Mesenchymal stem cell (in vitro differentiated cells and primary cell): ENCODE results near the gene PSTPIP1.

ENCODE experiments used
- DNase-seq: peaks from one replicate; pipeline ENCODE4 v3.0.0-alpha.2; 2013
- H2AFZ ChIP-seq: one replicate; pipeline ENCODE4 v1.6.1; 2013; ENCODE audit warnings: low read depth, mild to moderate bottlenecking, control low read depth, inconsistent platforms, low read length, moderate library complexity
- H2AK5ac ChIP-seq: 2 replicates; pipeline ENCODE4 v1.6.1; 2013; ENCODE audit warnings: low read length, moderate library complexity, mild to moderate bottlenecking, inconsistent platforms; ENCODE audit not compliant: severe bottlenecking
- H2BK120ac ChIP-seq: one replicate; pipeline ENCODE4 v1.6.1; 2013; ENCODE audit warnings: low read depth, mild to moderate bottlenecking, inconsistent platforms, low read length, moderate library complexity
- H2BK12ac ChIP-seq, 2 experiments: one replicate each; pipeline ENCODE4 v1.6.1; 2013; ENCODE audit warnings: inconsistent platforms in 2 of 2, low read length in 2 of 2, mild to moderate bottlenecking in 2 of 2, moderate library complexity in 2 of 2, control low read depth in 1 of 2
- H2BK15ac ChIP-seq: one replicate; pipeline ENCODE4 v1.6.1; 2013; ENCODE audit warnings: mild to moderate bottlenecking, low read depth, inconsistent platforms; ENCODE audit not compliant: poor library complexity, severe bottlenecking
- H2BK5ac ChIP-seq: 2 replicates; pipeline ENCODE4 v1.6.1; 2013; ENCODE audit warnings: low read depth, mild to moderate bottlenecking, low read length, control low read depth, inconsistent platforms; ENCODE audit not compliant: poor library complexity, severe bottlenecking
- H3K14ac ChIP-seq, 2 experiments: one replicate each; pipeline ENCODE4 v1.6.1; 2013; ENCODE audit warnings: inconsistent platforms in 2 of 2, low read length in 2 of 2, control low read depth in 1 of 2, mild to moderate bottlenecking in 1 of 2, moderate library complexity in 1 of 2
- H3K18ac ChIP-seq, 2 experiments: one replicate each; pipeline ENCODE4 v1.6.1; 2013; ENCODE audit warnings: inconsistent platforms in 2 of 2, low read length in 2 of 2, control low read depth in 1 of 2, low read depth in 1 of 2, mild to moderate bottlenecking in 1 of 2
- H3K23ac ChIP-seq, 2 experiments: one replicate each; pipeline ENCODE4 v1.6.1; 2013; ENCODE audit warnings: inconsistent platforms in 2 of 2, low read length in 2 of 2, mild to moderate bottlenecking in 2 of 2, moderate library complexity in 2 of 2, control low read depth in 1 of 2
- H3K27ac ChIP-seq: 2 replicates; pipeline ENCODE4 v1.5.1; 2013; ENCODE audit warnings: mild to moderate bottlenecking, moderate library complexity, low read length, control low read depth, inconsistent platforms; ENCODE audit not compliant: poor library complexity, severe bottlenecking
- H3K27me3 ChIP-seq, 2 experiments: 2 replicates each; pipeline versions ENCODE4 v1.6.1 to v1.7.0; 2013; ENCODE audit warnings: low read length in 2 of 2, mild to moderate bottlenecking in 2 of 2, moderate library complexity in 2 of 2, control low read depth in 1 of 2, inconsistent platforms in 1 of 2; ENCODE audit not compliant: control insufficient read depth in 1 of 2, insufficient read depth in 1 of 2
- H3K36me3 ChIP-seq, 2 experiments: 2 replicates each; pipeline versions ENCODE4 v1.6.1 to v1.7.0; 2013; ENCODE audit warnings: low read length in 2 of 2, control low read depth in 1 of 2, inconsistent platforms in 1 of 2, low read depth in 1 of 2, mild to moderate bottlenecking in 1 of 2; ENCODE audit not compliant: insufficient read depth in 2 of 2, control insufficient read depth in 1 of 2
- H3K4ac ChIP-seq, 2 experiments: one replicate each; pipeline ENCODE4 v1.6.1; 2013; ENCODE audit warnings: inconsistent platforms in 2 of 2, low read length in 2 of 2, mild to moderate bottlenecking in 2 of 2, moderate library complexity in 2 of 2, control low read depth in 1 of 2, low read depth in 1 of 2
- H3K4me1 ChIP-seq: 2 replicates; pipeline ENCODE4 v1.6.1; 2013; ENCODE audit warnings: low read depth, low read length, control low read depth; ENCODE audit not compliant: control insufficient read depth, insufficient read depth
- H3K4me2 ChIP-seq: 2 replicates; pipeline ENCODE4 v1.6.1; 2013; ENCODE audit warnings: low read length, mild to moderate bottlenecking, inconsistent platforms; ENCODE audit not compliant: poor library complexity, severe bottlenecking
- H3K4me3 ChIP-seq, 2 experiments: 2 replicates each; pipeline versions ENCODE4 v1.5.1 to v1.7.0; 2013; ENCODE audit warnings: low read length in 2 of 2, mild to moderate bottlenecking in 2 of 2, control low read depth in 1 of 2, low read depth in 1 of 2; ENCODE audit not compliant: insufficient read depth in 1 of 2
- H3K79me1 ChIP-seq: replicated peaks from 2 replicates; pipeline ENCODE4 v1.6.1; 2013; ENCODE audit warnings: mild to moderate bottlenecking, control low read depth, low read length, inconsistent platforms; ENCODE audit not compliant: poor library complexity, severe bottlenecking
- H3K9ac ChIP-seq: 2 replicates; pipeline ENCODE4 v1.7.0; 2013; ENCODE audit warnings: mild to moderate bottlenecking, low read length, moderate library complexity
- H3K9me3 ChIP-seq: 2 replicates; pipeline ENCODE4 v1.7.0; 2013; ENCODE audit warnings: mild to moderate bottlenecking, low read length; ENCODE audit not compliant: control insufficient read depth
- H4K8ac ChIP-seq: one replicate; pipeline ENCODE4 v1.6.1; 2013; ENCODE audit warnings: inconsistent platforms, mild to moderate bottlenecking, low read length, moderate library complexity
- H4K91ac ChIP-seq: one replicate; pipeline ENCODE4 v1.6.1; 2013; ENCODE audit warnings: mild to moderate bottlenecking, low read length, inconsistent platforms
- WGBS: methylation state at CpG from one replicate; pipeline ENCODE4 v1.1.7; 2013; ENCODE audit warnings: mixed read lengths; 5-methylcytosine and 5-hydroxymethylcytosine counted together

The PSTPIP1 gene

GRCh38 chr15:77001966-77002365 lies 7.0 kb downstream of the PSTPIP1 start:
- Histone ChIP-seq H2BK15ac (no peak overlapping the region), H2BK12ac (no peak overlapping the region), H3K4ac (no peak overlapping the region), H3K27ac (no peak overlapping the region), H3K18ac (no peak overlapping the region), H3K79me1 (no peaks in the 10 kb centered on the region), H3K14ac (no peak overlapping the region), H3K27me3 (peaks cover 0 to 4% of the 10 kb centered on the region in 2 experiments), H3K36me3 (no peaks in the 10 kb centered on the region), H4K8ac (no peak overlapping the region), H2AK5ac (no peak overlapping the region), H3K9ac (no peak overlapping the region), H3K23ac (no peak overlapping the region), H3K4me2 (no peak overlapping the region), H2BK120ac (no peak overlapping the region), H3K9me3 (no peaks in the 10 kb centered on the region), H4K91ac (no peak overlapping the region), H2AFZ (no peak overlapping the region), H3K4me3 (no peak overlapping the region), H3K4me1 (peaks cover 1% of the 10 kb centered on the region), H2BK5ac (no peak overlapping the region)
- no peak for DNase-seq
- 64% methylated on average over 3 of the region's 4 CpGs for WGBS

GRCh38 chr15:77002436-77002835 lies 7.5 kb downstream of the PSTPIP1 start:
- no peak overlapping the region for H3K14ac ChIP-seq
- no peak overlapping the region for H2BK5ac ChIP-seq
- H3K4me1 ChIP-seq: no peaks in the 10 kb centered on the region
- WGBS: 77% methylated on average over 6 of the region's 7 CpGs
- H2BK12ac ChIP-seq: no peak overlapping the region
- H3K27ac ChIP-seq: no peak overlapping the region
- no peak overlapping the region for H3K4me2 ChIP-seq
- H2AFZ ChIP-seq: no peak overlapping the region
- H3K23ac ChIP-seq: no peak overlapping the region
- no peak overlapping the region for H2BK120ac ChIP-seq
- DNase-seq: no peak
- no peaks in the 10 kb centered on the region for H3K9me3 ChIP-seq
- H3K36me3 ChIP-seq: no peaks in the 10 kb centered on the region
- peaks cover 0 to 4% of the 10 kb centered on the region in 2 experiments for H3K27me3 ChIP-seq
- H2BK15ac ChIP-seq: no peak overlapping the region
- H3K18ac ChIP-seq: no peak overlapping the region
- H3K4me3 ChIP-seq: no peak overlapping the region
- H4K8ac ChIP-seq: no peak overlapping the region
- H3K9ac ChIP-seq: no peak overlapping the region
- H4K91ac ChIP-seq: no peak overlapping the region
- no peaks in the 10 kb centered on the region for H3K79me1 ChIP-seq
- H2AK5ac ChIP-seq: no peak overlapping the region
- H3K4ac ChIP-seq: no peak overlapping the region

- Histone ChIP-seq H2BK15ac (no peak overlapping the region), H3K4me2 (no peak overlapping the region), H3K9me3 (no peaks in the 10 kb centered on the region), H2BK120ac (no peak overlapping the region), H3K79me1 (no peaks in the 10 kb centered on the region), H2AFZ (no peak overlapping the region), H3K36me3 (no peaks in the 10 kb centered on the region), H2BK5ac (no peak overlapping the region), H3K14ac (no peak overlapping the region), H4K91ac (no peak overlapping the region), H3K9ac (no peak overlapping the region), H3K4me3 (no peak overlapping the region), H3K23ac (no peak overlapping the region), H3K4me1 (no peaks in the 10 kb centered on the region), H4K8ac (no peak overlapping the region), H2AK5ac (no peak overlapping the region), H3K4ac (no peak overlapping the region), H3K27ac (no peak overlapping the region), H2BK12ac (no peak overlapping the region), H3K27me3 (peaks cover 3 to 9% of the 10 kb centered on the region in 2 experiments), H3K18ac (no peak overlapping the region)
- no peak for DNase-seq
- WGBS: 88% methylated on average over 14 of the region's 16 CpGs
These were observed 8.3 kb downstream of the PSTPIP1 start for GRCh38 chr15:77002954-77003912.

- H3K18ac ChIP-seq: no peak overlapping the region
- H2AK5ac ChIP-seq: no peak overlapping the region
- no peak overlapping the region for H2BK15ac ChIP-seq
- no peak overlapping the region for H2BK12ac ChIP-seq
- DNase-seq: no peak
- H2AFZ ChIP-seq: no peak overlapping the region
- no peak overlapping the region for H3K23ac ChIP-seq
- no peaks in the 10 kb centered on the region for H3K4me1 ChIP-seq
- H3K9me3 ChIP-seq: no peaks in the 10 kb centered on the region
- H3K14ac ChIP-seq: no peak overlapping the region
- no peak overlapping the region for H4K91ac ChIP-seq
- H3K27me3 ChIP-seq: peaks cover 9 to 12% of the 10 kb centered on the region in 2 experiments
- H3K27ac ChIP-seq: no peak overlapping the region
- H2BK120ac ChIP-seq: no peak overlapping the region
- H3K36me3 ChIP-seq: no peaks in the 10 kb centered on the region
- no peak overlapping the region for H4K8ac ChIP-seq
- H3K4ac ChIP-seq: no peak overlapping the region
- H3K9ac ChIP-seq: no peak overlapping the region
- WGBS: 86% methylated on average over 4 of the region's 4 CpGs
- no peak overlapping the region for H2BK5ac ChIP-seq
- H3K4me3 ChIP-seq: no peak overlapping the region
- H3K79me1 ChIP-seq: no peaks in the 10 kb centered on the region
- no peak overlapping the region for H3K4me2 ChIP-seq
These were observed 9.3 kb downstream of the PSTPIP1 start for GRCh38 chr15:77004189-77004588.
